MM.1S (cell line): Measurements from ENCODE around the gene NLK.

Experiments
- EZH2 ChIP-seq: fragments of 300-600 bp; sonication (generic); optimal IDR thresholded peaks from 2 replicates; pipeline ENCODE3; 2017; ENCODE audit warnings: low read depth, mild to moderate bottlenecking, antibody characterized with exemption, low read length, mixed read lengths
- EZH2phosphoT487 ChIP-seq: fragments of 300-600 bp; sonication (generic); IDR thresholded peaks from 2 replicates; pipeline ENCODE4 v1.6.1; 2018; ENCODE audit warnings: antibody characterized with exemption, low read length
- TF ChIP-seq, protein P1 (sequence below): fragments of 300-600 bp; sonication (generic); IDR thresholded peaks from 2 replicates; pipeline ENCODE4 v1.5.1; 2016; ENCODE audit warnings: antibody characterized with exemption, low read length, mixed read lengths

DNA sequence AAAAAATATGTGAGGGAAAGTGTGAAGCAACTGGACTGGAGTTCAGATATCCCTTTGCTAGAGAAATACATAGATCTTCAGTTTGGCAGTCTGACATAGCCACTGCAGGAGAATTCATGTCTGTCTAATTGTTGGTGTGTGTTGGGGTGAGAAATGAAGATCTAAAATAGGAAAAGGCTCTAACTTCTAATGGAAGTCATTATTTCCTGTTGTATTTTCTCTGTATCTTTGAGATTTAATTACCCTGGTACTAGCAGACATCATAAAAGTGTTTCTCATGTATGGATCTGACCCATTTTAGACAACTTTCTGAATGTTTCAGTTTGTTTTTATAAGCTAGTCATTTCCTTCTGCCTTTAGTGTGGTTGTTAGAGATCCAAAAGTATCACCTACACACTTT is 128.3 kb downstream of the NLK start:
- TF ChIP-seq, protein P1, sequence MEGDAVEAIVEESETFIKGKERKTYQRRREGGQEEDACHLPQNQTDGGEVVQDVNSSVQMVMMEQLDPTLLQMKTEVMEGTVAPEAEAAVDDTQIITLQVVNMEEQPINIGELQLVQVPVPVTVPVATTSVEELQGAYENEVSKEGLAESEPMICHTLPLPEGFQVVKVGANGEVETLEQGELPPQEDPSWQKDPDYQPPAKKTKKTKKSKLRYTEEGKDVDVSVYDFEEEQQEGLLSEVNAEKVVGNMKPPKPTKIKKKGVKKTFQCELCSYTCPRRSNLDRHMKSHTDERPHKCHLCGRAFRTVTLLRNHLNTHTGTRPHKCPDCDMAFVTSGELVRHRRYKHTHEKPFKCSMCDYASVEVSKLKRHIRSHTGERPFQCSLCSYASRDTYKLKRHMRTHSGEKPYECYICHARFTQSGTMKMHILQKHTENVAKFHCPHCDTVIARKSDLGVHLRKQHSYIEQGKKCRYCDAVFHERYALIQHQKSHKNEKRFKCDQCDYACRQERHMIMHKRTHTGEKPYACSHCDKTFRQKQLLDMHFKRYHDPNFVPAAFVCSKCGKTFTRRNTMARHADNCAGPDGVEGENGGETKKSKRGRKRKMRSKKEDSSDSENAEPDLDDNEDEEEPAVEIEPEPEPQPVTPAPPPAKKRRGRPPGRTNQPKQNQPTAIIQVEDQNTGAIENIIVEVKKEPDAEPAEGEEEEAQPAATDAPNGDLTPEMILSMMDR = no peak
- TF ChIP-seq EZH2 (no peak), EZH2phosphoT487 (no peak)
